ENCODE results near the gene LMTK2.

- TF ChIP-seq CTCF (conservative IDR thresholded peaks at IDR 0.05 in 1 of 2, IDR thresholded peaks at IDR 0.05 in 1 of 2; ENCODE audit: low read depth in 1 of 2, low read length in 2 of 2), result no peak
- TF ChIP-seq EZH2 (IDR thresholded peaks at IDR 0.05; ENCODE audit: low read length, missing control alignments), result no peak
Observed at GRCh38 chr7:98251601-98252424, 145.2 kb downstream of the LMTK2 start, which contains the start of gene TECPR1.

Measured in fibroblast of lung (primary cell).